ENCODE data around the gene SLAMF7. TPM values are rescaled to one million over a fixed set of nuclear protein-coding genes. Genes with fewer than 3 reads are reported as not detected.

SLAMF7 gene
- total RNA-seq, 2 donors from 2014 or later = 4.9 to 7.0 TPM

DNA sequence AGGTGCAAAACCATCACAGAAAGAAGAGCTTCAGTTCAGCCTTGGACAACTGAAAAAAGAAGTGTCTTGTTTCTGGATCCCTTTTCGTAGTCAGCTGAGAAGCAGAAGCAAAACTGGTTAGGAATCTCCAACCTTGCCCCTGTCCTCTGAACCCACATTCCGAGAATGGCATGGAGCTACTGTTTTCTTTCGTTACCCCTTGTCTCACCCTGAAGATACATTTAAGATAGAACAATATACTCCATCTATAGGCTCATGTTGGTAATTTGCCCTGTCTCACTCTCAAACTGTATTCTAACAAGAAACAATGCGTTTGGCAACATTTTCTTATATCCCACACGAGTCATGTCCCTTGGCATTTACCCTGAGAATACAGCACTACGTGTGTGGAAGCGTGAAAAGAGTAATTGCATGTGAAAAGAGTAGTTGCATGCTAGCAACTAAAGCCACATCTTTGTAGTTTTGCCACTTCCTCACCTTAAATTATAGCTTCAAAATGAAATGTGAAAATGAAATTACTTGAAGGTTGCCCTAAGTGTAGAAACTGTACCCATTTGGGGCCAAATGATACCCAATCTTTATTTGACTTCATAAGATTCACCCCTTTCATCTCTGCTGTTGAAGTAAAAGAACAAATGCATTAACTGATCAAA is 5.3 kb downstream of the SLAMF7 start:
- intact Hi-C loops (cut with DNase I) = no loop called here
- no peak for DNase-seq
- Histone ChIP-seq H3K9ac (ENCODE audit: low read depth in 2 of 2, low read length in 2 of 2) (no peak overlapping the region), H3K4me3 (no peak overlapping the region), H3K4me1 (no peaks in the 10 kb centered on the region), H3K27ac (no peak overlapping the region), H3K36me3 (no peaks in the 10 kb centered on the region), H3K27me3 (no peaks in the 10 kb centered on the region), H3K9me3 (no peaks in the 10 kb centered on the region)
- TF ChIP-seq, protein P1, sequence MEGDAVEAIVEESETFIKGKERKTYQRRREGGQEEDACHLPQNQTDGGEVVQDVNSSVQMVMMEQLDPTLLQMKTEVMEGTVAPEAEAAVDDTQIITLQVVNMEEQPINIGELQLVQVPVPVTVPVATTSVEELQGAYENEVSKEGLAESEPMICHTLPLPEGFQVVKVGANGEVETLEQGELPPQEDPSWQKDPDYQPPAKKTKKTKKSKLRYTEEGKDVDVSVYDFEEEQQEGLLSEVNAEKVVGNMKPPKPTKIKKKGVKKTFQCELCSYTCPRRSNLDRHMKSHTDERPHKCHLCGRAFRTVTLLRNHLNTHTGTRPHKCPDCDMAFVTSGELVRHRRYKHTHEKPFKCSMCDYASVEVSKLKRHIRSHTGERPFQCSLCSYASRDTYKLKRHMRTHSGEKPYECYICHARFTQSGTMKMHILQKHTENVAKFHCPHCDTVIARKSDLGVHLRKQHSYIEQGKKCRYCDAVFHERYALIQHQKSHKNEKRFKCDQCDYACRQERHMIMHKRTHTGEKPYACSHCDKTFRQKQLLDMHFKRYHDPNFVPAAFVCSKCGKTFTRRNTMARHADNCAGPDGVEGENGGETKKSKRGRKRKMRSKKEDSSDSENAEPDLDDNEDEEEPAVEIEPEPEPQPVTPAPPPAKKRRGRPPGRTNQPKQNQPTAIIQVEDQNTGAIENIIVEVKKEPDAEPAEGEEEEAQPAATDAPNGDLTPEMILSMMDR (IDR thresholded peaks at IDR 0.05) = no peak

DNA sequence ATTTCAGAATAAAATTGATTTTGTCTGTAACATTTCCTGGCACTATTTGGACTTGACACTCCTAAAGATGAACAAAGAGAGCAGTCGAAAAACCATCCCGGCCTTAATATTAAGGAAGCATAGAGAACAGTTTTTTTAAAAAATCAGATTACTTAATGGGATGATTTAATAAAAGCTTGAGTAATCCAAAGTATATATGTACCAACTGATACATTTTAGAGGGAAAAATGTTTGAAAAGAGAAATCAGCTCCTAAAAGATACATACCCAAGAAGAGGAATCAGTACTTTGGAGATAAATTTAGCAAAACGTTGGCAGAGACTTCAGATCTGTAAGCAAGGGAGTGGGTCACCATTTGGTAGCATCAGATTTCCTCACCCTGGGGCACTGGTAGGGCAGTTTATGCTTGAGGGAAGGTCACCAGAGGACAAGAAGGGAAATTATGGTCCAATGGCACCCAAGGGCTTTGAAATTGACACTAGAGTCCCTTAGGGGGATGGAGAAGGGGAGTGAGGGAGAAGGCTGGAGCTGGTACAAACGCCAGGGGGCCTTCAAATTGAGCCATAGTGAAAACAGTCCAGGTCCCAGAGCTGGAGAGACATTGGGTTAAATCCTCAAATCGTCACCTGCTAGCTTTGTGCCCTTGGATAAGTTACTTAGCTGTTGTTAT is 5.9 kb downstream of the SLAMF7 start:
- intact Hi-C loops (cut with DNase I) = no loop called here
- H3K4me1 ChIP-seq = no peaks in the 10 kb centered on the region
- no peak overlapping the region for H3K9ac ChIP-seq (ENCODE audit: low read depth in 2 of 2, low read length in 2 of 2)
- H3K36me3 ChIP-seq = no peaks in the 10 kb centered on the region
- TF ChIP-seq, protein P1 (IDR thresholded peaks at IDR 0.05) = no peak
- H3K27ac ChIP-seq = no peak overlapping the region
- no peaks in the 10 kb centered on the region for H3K9me3 ChIP-seq
- no peak overlapping the region for H3K4me3 ChIP-seq
- H3K27me3 ChIP-seq = no peaks in the 10 kb centered on the region
- no peak for DNase-seq

DNA sequence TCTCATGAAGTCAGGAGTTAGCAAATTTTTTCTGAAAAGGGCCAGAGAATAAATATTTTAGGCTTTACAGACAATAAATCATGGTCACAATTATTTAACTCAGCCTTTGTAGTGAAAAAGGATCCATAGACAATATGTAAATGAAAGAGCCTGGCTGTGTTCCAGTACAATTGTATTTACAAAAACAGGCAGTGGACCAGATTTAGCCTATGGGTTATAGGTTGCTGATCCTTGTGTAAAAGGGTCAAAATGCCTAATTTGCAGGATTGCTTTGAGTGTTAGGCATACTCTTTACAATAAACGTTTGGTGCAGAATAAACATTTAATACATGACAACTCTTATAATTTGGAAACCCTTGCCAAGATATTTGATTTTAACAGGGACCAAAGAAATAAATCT is 6.5 kb downstream of the SLAMF7 start:
- no peaks in the 10 kb centered on the region for H3K27me3 ChIP-seq
- intact Hi-C loops (cut with DNase I) = no loop called here
- H3K36me3 ChIP-seq = no peaks in the 10 kb centered on the region
- TF ChIP-seq, protein P1 (IDR thresholded peaks at IDR 0.05) = no peak
- no peaks in the 10 kb centered on the region for H3K4me1 ChIP-seq
- H3K9ac ChIP-seq (ENCODE audit: low read depth in 2 of 2, low read length in 2 of 2) = no peak overlapping the region
- no peak for DNase-seq
- no peak overlapping the region for H3K4me3 ChIP-seq
- H3K9me3 ChIP-seq = no peaks in the 10 kb centered on the region
- no peak overlapping the region for H3K27ac ChIP-seq

DNA sequence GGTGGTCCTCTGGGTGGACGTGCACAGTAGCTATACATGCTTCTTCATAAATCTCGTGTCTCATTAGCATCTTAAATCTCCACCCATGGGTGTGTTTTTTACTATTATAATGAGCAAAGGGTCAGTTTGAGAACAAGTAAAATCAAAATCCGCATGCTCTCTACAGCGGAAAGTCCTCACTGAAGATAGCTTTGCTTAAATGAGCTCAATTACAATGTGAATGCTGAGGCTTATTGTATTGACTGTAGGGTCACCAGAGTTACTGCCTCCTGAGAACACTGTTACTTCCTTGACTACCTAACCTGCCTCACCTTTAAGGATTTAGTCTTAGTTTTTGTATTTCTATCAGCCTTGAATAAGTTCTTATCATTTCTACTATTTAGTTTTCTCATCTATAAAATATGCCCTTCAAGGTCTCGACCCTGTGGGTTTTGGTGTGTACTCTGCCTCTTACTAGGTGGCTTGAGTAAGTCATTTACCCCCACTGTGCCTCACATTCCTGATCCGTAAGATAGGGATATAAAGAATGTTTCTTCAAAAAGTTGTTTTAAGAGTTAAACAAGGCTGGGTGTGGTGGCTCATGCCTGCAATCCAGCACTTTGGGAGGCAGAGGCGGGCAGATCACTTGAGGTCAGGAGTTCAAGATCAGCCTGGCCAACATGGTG is 7.9 kb downstream of the SLAMF7 start:
- TF ChIP-seq, protein P1 (IDR thresholded peaks at IDR 0.05) = no peak
- Histone ChIP-seq H3K36me3 (no peaks in the 10 kb centered on the region), H3K27ac (no peak overlapping the region), H3K9me3 (no peaks in the 10 kb centered on the region), H3K9ac (ENCODE audit: low read depth in 2 of 2, low read length in 2 of 2) (no peak overlapping the region), H3K27me3 (no peaks in the 10 kb centered on the region), H3K4me3 (no peak overlapping the region), H3K4me1 (no peaks in the 10 kb centered on the region)
- intact Hi-C loops (cut with DNase I) = no loop called here
- DNase-seq = no peak

DNA sequence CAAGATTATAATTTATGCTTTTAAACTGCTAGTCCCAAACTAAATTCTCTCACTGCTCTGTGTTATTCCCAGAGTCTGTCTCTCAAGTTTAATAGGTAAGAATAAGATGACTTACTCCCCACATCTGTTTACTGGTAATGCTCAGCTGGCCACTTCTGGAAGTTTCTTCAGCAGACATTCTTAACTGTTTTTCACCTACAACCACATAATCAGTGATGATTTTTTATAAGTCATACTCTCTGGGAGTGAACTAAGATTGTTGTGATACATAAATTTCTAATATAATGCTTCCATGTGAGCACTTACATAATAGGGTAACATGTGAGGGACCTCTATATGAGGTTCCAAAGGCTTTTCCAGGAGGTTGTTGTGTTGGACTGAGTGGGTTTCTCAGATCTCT is 8.7 kb downstream of the SLAMF7 start:
- no peaks in the 10 kb centered on the region for H3K27me3 ChIP-seq
- DNase-seq = no peak
- H3K9me3 ChIP-seq = no peaks in the 10 kb centered on the region
- TF ChIP-seq, protein P1 (IDR thresholded peaks at IDR 0.05) = no peak
- H3K27ac ChIP-seq = no peak overlapping the region
- no peak overlapping the region for H3K9ac ChIP-seq (ENCODE audit: low read depth in 2 of 2, low read length in 2 of 2)
- H3K4me1 ChIP-seq = no peaks in the 10 kb centered on the region
- no peaks in the 10 kb centered on the region for H3K36me3 ChIP-seq
- intact Hi-C loops (cut with DNase I) = no loop called here
- no peak overlapping the region for H3K4me3 ChIP-seq

Measured in colonic mucosa (tissue), 4 donors.